Measurements from ENCODE around the gene RPRD1A. TPM values are rescaled to one million over a fixed set of nuclear protein-coding genes. Genes with fewer than 3 reads are reported as not detected.
"Not testable (repeated sequence)": the region's sequence is repeated elsewhere in the genome, so short reads cannot be mapped to it uniquely, and the experiment has no call there.

RPRD1A gene
- total RNA-seq, result 10 to 100 TPM; 43.0 to 43.1 TPM
- long read RNA-seq, full-length matches to known transcripts, result 41 of 55 reads
- long read RNA-seq, partial matches to known transcripts, result 5 of 55 reads
- long read RNA-seq, other reads (novel, unspliced or antisense), result 9 of 55 reads

DNA sequence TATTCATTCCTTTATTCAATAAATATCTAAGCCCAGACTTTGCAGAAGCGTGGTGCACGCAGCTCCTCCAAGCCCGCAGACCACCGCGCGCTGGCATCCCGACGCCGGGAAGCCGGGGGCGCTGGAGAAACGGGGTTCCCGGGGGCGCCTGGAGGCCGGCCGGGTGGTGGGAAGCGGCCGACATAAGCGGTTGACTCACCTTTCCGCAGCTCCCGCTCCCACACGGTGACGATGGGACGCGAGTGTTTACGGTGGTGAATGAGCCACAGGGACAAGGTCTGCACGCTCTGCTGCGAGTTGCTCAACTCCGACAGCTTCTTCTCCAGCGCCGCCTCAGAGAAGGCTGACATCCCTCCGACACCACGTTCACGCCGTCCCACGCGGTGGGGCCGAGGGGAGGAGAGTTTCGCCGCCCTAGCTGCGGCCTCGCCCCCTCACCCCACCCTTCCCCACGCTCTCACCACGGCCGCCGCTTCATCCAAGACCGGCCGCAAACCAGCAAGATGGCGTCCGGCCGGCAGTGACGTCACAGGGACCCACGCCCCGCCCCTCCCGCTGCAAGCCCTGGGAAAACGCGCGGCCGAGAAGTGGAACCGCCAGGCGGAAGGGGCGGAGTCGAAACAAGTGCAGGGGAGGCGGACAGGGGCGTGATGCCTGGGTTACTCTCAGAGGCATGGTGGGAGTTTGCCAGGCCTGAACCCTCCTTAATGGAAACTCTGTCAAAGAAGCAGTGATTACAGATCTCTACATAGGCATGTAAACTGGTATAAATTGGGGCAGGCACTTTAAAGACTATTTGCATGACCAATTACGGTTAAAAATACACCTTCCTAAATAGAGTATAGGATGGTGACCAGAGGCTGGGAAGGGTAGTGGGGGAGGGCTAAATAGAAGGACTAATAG lies at the start of gene RPRD1A:
RPRD1A (minus strand) TSS at position 505 of the 903 bp plus-strand sequence; CDS start at position 350, 155 bp downstream.
- intact Hi-C loops (cut with DNase I), result no loop called here
- peak; percentile 98 for DNase-seq

DNA sequence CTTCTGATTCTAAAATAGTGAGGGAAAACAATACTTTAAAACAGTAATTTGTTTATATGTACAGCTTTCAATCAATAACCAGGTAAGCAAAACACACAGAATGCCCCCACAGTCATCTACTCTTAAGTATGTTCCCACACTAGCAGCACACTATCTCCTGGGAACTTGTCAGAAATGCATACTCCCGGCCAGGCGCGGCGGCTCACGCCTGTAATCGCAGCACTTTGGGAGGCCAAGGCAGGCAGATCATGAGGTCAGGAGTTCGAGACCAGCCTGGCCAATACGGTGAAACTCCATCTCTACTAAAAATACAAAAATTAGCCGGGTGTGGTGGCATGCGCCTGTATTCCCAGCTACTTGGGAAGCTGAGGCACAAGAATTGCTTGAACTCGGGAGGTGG lies 49.4 kb upstream of the RPRD1A start:
- intact Hi-C loops (cut with DNase I); ATAC-seq; DNase-seq: not testable (repeated sequence)

More for the DNA sequence above, at the start of gene RPRD1A:
- peak; percentile 98 to 99 for ATAC-seq

DNA sequence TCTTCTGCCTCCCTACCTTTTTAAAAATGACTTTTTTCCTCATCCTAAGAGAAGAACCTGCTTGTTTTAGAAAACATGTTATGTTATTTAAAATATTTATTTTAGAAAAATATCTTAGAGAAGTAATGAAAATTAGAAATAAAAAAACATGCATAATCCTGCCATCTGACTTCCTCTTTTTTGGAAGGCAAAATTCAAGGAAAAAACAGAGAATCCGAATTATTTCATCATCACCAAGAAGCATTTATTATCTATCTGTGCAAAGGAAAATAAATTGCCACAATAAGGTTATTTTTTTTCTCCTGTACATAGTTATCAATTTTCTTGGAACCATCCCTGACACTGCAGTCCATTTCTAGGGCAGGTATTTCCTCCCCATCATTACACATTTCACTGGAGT lies 47.4 kb upstream of the RPRD1A start:
- intact Hi-C loops (cut with DNase I), result no loop called here
- DNase-seq (no peak), ATAC-seq (no peak)

GRCh38 chr18:36114251-36114650 lies 46.9 kb upstream of the RPRD1A start:
- intact Hi-C loops (cut with DNase I), result no loop called here
- DNase-seq (no peak), ATAC-seq (no peak)

GRCh38 chr18:36112302-36112701 lies 44.9 kb upstream of the RPRD1A start:
- ATAC-seq (no peak), DNase-seq (no peak)
- intact Hi-C loops (cut with DNase I), result no loop called here

DNA sequence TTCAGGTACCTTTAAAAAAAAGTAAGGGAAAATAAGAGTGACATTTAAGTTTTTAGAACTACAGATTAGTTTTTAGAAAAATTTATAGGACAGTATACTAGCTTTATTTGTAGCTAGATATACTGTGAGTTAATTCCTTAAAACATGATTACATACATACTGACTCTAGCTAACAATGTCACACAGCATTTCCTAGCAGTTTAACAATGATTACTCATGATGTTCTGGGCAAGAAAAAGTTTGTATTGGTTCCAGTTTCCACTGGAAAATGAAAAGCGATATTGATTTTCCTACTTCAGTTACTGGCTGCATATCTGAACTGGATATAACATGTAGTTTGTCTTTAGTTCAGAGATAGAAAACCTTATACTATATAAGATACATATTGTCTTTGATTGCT lies 42.4 kb upstream of the RPRD1A start:
- no peak for DNase-seq
- no peak for ATAC-seq
- intact Hi-C loops (cut with DNase I), result no loop called here

DNA sequence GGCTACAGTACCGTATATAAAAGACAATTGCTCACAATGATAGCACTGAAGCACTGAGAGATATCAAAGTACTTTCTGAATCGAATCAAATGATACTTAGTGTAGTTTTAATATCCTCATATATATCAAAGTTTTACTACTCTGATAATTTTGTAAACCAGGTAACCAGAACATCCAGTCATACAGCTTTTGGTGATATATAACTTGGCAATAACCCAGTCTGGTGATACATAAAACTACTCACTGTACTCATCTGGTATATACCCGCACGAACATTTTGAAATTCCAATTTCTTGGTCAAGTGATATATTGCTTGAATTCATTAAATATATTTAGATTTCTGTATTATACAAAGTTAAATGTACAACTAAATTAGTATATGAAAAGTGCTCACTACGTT lies 41.2 kb upstream of the RPRD1A start:
- no peak for ATAC-seq

DNA sequence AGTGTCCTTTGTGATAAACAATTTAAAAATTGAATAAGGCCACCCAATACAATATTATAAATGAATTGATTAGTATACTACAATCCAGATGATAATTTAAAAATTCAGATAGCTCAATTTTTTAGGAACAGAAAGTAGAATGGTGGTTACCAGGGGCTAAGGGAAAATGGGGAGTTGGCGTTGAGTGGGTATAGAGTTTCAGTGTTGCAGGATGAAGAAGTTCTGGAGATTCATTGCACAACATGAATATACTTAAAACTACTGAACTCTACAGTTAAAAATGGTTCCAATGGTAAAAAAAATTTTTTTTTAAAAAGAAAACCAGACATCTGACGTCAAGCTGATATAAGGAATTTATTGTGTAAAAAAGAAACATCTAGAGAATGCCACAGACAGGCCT lies 40.8 kb upstream of the RPRD1A start:
- no peak for ATAC-seq
- intact Hi-C loops (cut with DNase I), result no loop called here
- no peak for DNase-seq

More for the DNA sequence above, 41.2 kb upstream of the RPRD1A start:
- no peak for DNase-seq
- intact Hi-C loops (cut with DNase I), result no loop called here

DNA sequence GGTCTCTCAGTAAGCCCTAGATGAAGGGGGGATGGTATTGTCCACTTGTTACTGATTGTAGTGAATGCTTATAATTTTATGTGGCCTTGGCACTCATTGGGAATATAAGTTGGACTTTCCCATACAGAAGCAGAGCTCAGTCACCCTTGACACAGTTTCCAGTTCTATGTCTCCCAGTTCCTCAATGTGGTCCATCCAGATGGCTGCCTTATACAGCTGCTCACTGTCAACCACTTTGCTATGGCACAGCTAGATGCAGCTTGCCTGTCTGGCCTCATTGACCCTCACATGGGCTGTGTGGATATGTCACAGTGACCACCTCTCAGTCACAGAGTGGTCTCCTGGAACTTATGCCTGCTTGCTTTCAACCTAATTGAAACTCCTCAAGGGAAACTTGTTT lies 40.1 kb upstream of the RPRD1A start:
- intact Hi-C loops (cut with DNase I), result no loop called here

DNA sequence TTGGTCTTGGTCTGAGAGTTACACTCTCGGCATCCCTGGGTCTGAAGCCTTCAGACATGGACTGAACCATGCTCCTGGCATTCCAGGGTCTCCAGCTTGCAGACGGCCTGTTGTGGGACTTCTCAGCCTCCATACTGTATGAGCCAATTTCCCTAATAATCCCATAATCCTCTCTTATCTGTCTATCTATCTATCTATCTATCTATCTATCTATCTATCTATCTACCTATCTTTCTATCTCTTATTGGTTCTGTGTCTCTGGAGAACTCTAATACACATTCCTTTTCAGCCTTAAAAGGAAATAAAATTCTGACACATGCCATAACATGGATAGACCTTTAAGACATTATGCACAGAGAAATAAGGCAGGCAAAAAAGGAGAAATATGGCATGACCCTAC lies 37.4 kb upstream of the RPRD1A start:
- intact Hi-C loops (cut with DNase I), result loop anchor here in 1 of 2 donors (5.0 kb wide), 1 partner anchor 178 kb away; no protein-coding TSS in a partner anchor
- no peak for DNase-seq
- ATAC-seq, result no peak

More for the DNA sequence above, 40.1 kb upstream of the RPRD1A start:
- DNase-seq (no peak), ATAC-seq (no peak)

- ATAC-seq (no peak), DNase-seq (no peak)
- intact Hi-C loops (cut with DNase I), result loop anchor here in 1 of 2 donors (5.0 kb wide), 1 partner anchor 180 kb away; no protein-coding TSS in a partner anchor
Measured at GRCh38 chr18:36101943-36102342, 34.6 kb upstream of the RPRD1A start.

- DNase-seq (no peak), ATAC-seq (no peak)
- intact Hi-C loops (cut with DNase I), result loop anchor here in 1 of 2 donors (10.0 kb wide), 2 partner anchors 85 to 655 kb away; no protein-coding TSS in a partner anchor
Measured at GRCh38 chr18:36099311-36099710, 32.0 kb upstream of the RPRD1A start.

GRCh38 chr18:36096955-36097354 lies 29.6 kb upstream of the RPRD1A start:
- intact Hi-C loops (cut with DNase I), result loop anchor here in 1 of 2 donors (1.0 to 10.0 kb wide), 3 partner anchors 82 to 658 kb away; no protein-coding TSS in a partner anchor
- no peak for DNase-seq
- ATAC-seq, result no peak

GRCh38 chr18:36095936-36096519 lies 28.7 kb upstream of the RPRD1A start:
- intact Hi-C loops (cut with DNase I), result loop anchor here in 1 of 2 donors (1.0 to 10.0 kb wide), 3 partner anchors 81 to 659 kb away; no protein-coding TSS in a partner anchor
- ATAC-seq (no peak), DNase-seq (no peak)

DNA sequence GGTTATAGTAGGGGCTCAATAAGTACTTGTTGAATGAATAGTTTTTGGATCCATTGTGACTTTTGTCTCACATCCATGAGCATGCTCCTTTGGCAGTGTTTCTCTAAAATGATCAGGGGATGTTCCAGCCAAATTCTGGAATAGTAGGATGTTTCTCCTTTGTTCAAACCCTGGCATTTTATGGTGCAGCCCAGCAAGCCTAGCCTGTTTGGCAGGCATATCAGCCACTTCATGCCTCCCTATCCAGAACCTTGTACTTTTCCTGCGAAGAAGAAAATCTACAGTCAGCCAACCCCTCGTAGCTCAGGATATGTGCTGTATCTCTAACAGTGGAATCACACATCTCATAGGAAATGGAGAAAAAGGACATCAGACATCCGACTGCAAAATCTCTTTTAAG lies 27.1 kb upstream of the RPRD1A start:
- ATAC-seq (no peak), DNase-seq (no peak)
- intact Hi-C loops (cut with DNase I), result loop anchor here in 1 of 2 donors (10.0 kb wide), 2 partner anchors 80 to 660 kb away; no protein-coding TSS in a partner anchor

- not testable (repeated sequence) for ATAC-seq, DNase-seq
- intact Hi-C loops (cut with DNase I), result loop anchor here in 1 of 2 donors (10.0 kb wide), 2 partner anchors 77 to 663 kb away; no protein-coding TSS in a partner anchor
Measured at GRCh38 chr18:36092116-36092515, 24.8 kb upstream of the RPRD1A start.

DNA sequence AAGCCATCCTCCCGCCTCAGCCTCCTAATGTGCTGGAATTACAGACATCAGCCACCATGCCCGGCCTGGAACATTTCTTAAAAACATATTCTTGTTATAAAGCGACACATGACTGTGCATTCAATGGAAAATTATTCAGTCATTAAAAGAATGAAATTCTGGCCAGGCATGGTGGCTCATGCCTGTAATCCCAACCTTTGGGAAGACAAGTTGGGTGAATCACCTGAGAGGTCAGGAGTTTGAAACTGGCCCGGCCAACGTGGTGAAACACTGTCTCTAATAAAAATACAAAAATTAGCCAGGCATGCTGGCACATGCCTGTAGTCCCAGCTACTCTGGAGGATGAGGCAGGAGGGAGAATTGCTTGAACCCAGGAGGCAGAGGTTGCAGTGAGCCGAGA lies 21.6 kb upstream of the RPRD1A start:
- intact Hi-C loops (cut with DNase I), result no loop called here
- DNase-seq, result no peak
- ATAC-seq, result no peak

DNA sequence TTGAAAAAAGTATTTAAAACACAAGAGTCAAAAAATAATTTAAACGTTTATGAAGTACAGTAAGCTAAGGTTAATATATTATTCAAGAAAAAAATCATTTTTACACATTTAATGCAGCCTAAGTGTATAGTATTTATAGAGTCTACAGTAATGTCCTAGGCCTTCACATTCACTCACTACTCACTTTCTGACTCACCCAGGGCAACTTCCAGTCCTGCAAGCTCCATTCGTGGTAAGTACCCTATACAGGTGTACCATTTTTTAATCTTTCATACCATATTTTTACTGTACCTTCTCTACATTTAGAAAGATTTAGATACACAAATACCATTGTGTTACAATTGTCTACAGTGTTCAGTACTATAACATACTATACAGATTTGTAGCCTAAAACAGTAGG lies 20.9 kb upstream of the RPRD1A start:
- intact Hi-C loops (cut with DNase I), result no loop called here
- DNase-seq, result no peak

GRCh38 chr18:36086186-36086585 lies 18.8 kb upstream of the RPRD1A start:
- intact Hi-C loops (cut with DNase I), result no loop called here
- DNase-seq (no peak), ATAC-seq (peak in 1 of 2 donors; percentile 53)

More for the DNA sequence above, 20.9 kb upstream of the RPRD1A start:
- ATAC-seq, result no peak

DNA sequence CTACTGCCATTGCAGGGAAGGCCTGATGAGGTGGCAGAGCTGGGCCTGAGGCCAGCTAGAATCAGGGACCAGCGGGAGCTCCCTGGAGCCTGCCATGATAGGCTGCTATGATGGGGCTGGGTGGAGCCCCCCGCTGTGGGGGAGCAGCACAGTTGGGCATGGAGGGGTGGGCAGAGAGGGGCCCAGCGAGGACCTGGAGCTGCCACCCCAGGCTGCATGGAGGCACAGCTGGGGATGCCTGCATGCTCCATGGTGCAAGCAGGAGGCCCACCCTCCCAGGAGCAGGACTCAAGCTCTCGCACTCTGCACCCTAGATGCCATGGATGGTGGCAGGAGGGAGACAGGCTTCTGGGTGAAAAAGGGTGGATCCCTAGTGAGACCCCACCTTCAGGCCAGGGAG lies 17.8 kb upstream of the RPRD1A start:
- intact Hi-C loops (cut with DNase I), result no loop called here
- ATAC-seq (no peak), DNase-seq (no peak)

Measured in left cardiac atrium (tissue), 4 donors.